Uterus (tissue), 2 donors: ENCODE data around the gene UQCRQ.

Source experiments
- CTCF ChIP-seq, 4 experiments: fragments of 200-600 bp in 2 of 4; fragments of 450-650 bp in 2 of 4; sonication (generic) in 2 of 4; IDR thresholded peaks; one replicate each; pipeline ENCODE4 v1.5.1; 2016 to 2019; ENCODE audit warnings: antibody characterized with exemption in 4 of 4, mild to moderate bottlenecking in 2 of 4, moderate library complexity in 1 of 4
- POLR2A ChIP-seq, 2 donors: fragments of 450-650 bp; IDR thresholded peaks; one replicate each; pipeline ENCODE4 v1.6.1; 2016; ENCODE audit warnings: antibody characterized with exemption in 2 of 2, mild to moderate bottlenecking in 1 of 2, moderate library complexity in 1 of 2

GRCh38 chr5:132841305-132841704 is 25.1 kb upstream of the UQCRQ start:
- TF ChIP-seq CTCF (IDR thresholded peaks at IDR 0.05) (no peak), POLR2A (IDR thresholded peaks at IDR 0.05) (no peak)
